Mucosa of rectum (tissue), 2 donors: ENCODE measurements around the gene NAT8L.
"Not testable (repeated sequence)": the region's sequence is repeated elsewhere in the genome, so short reads cannot be mapped to it uniquely, and the experiment has no call there.

Experiments used
- H3K27ac ChIP-seq, 2 donors: one replicate each; pipeline ENCODE4 v1.7.0; 2013; ENCODE audit warnings: inconsistent platforms in 2 of 2, low read depth in 2 of 2, low read length in 2 of 2
- H3K27me3 ChIP-seq, 2 donors: one replicate each; pipeline ENCODE4 v1.7.0; 2013; ENCODE audit warnings: low read length in 2 of 2; ENCODE audit not compliant: control insufficient read depth in 2 of 2, insufficient read depth in 2 of 2
- H3K36me3 ChIP-seq, 2 donors: one replicate each; pipeline ENCODE4 v1.7.0; 2013; ENCODE audit warnings: low read length in 2 of 2; ENCODE audit not compliant: control insufficient read depth in 2 of 2, insufficient read depth in 2 of 2
- H3K4me1 ChIP-seq, 2 donors: one replicate each; pipeline ENCODE4 v1.7.0; 2013; ENCODE audit warnings: low read length in 2 of 2, mild to moderate bottlenecking in 1 of 2; ENCODE audit not compliant: control insufficient read depth in 2 of 2, insufficient read depth in 2 of 2
- H3K4me3 ChIP-seq, 2 donors: one replicate each; pipeline ENCODE4 v1.7.0; 2013; ENCODE audit warnings: low read length in 2 of 2
- H3K9ac ChIP-seq, 2 donors: one replicate each; pipeline ENCODE4 v1.7.0; 2013; ENCODE audit warnings: low read length in 2 of 2, low read depth in 1 of 2, mild to moderate bottlenecking in 1 of 2
- H3K9me3 ChIP-seq, 2 donors: one replicate each; pipeline ENCODE4 v1.7.0; 2013; ENCODE audit warnings: low read length in 2 of 2; ENCODE audit not compliant: control insufficient read depth in 2 of 2
- donor health status: healthy.
- donor health status: Normal muscosa, but diverticular disease.

Gene NAT8L

GRCh38 chr4:2059046-2059725 is at the start of gene NAT8L:
Gene NAT8L, plus strand, starts transcription at chr4:2059327. Its CDS starts 185 bp downstream, at chr4:2059512.
- Histone ChIP-seq H3K27me3 (peaks cover 14 to 37% of the 10 kb centered on the region in 2 donors), H3K27ac (no peak within 1 kb of the TSS), H3K36me3 (no peaks in the 10 kb centered on the region), H3K4me3 (no peak within 1 kb of the TSS), H3K9ac (no peak within 1 kb of the TSS), H3K4me1 (no peaks in the 10 kb centered on the region), H3K9me3 (no peaks in the 10 kb centered on the region)

- Histone ChIP-seq H3K27me3 (no peaks in the 10 kb centered on the region), H3K36me3 (peaks cover 0 to 9% of the 10 kb centered on the region in 2 donors), H3K4me3 (peak overlapping the region; percentile 96 to 100), H3K9me3 (no peaks in the 10 kb centered on the region), H3K4me1 (peaks cover 3 to 12% of the 10 kb centered on the region in 2 donors), H3K9ac (peak overlapping the region; percentile 93 to 98), H3K27ac (peak overlapping the region; percentile 98)
Observed at GRCh38 chr4:2009651-2010233, 49.4 kb upstream of the NAT8L start.

- no peaks in the 10 kb centered on the region for H3K27me3 ChIP-seq
- H3K4me1 ChIP-seq: peaks cover 3 to 12% of the 10 kb centered on the region in 2 donors
- H3K9me3 ChIP-seq: no peaks in the 10 kb centered on the region
- H3K27ac ChIP-seq: no peak overlapping the region
- H3K9ac ChIP-seq: no peak overlapping the region
- no peak overlapping the region for H3K4me3 ChIP-seq
- no peaks in the 10 kb centered on the region for H3K36me3 ChIP-seq
Observed at GRCh38 chr4:2011583-2011982, 47.5 kb upstream of the NAT8L start.

GRCh38 chr4:2015008-2015407 is 44.1 kb upstream of the NAT8L start:
- no peaks in the 10 kb centered on the region for H3K27me3 ChIP-seq
- no peak overlapping the region for H3K27ac ChIP-seq
- no peaks in the 10 kb centered on the region for H3K9me3 ChIP-seq
- no peak overlapping the region for H3K4me3 ChIP-seq
- H3K36me3 ChIP-seq: no peaks in the 10 kb centered on the region
- peaks cover 0 to 3% of the 10 kb centered on the region in 2 donors for H3K4me1 ChIP-seq
- no peak overlapping the region for H3K9ac ChIP-seq

- not testable (repeated sequence) for H3K9me3 ChIP-seq, H3K9ac ChIP-seq, H3K27me3 ChIP-seq, H3K4me1 ChIP-seq, H3K27ac ChIP-seq, H3K4me3 ChIP-seq, H3K36me3 ChIP-seq
Observed at GRCh38 chr4:2021358-2022018, 37.6 kb upstream of the NAT8L start.

- Histone ChIP-seq H3K36me3 (no peaks in the 10 kb centered on the region), H3K4me3 (no peak overlapping the region), H3K27ac (no peak overlapping the region), H3K27me3 (peaks cover 0 to 3% of the 10 kb centered on the region in 2 donors), H3K9ac (no peak overlapping the region), H3K4me1 (no peaks in the 10 kb centered on the region), H3K9me3 (no peaks in the 10 kb centered on the region)
Observed at GRCh38 chr4:2024683-2025082, 34.4 kb upstream of the NAT8L start.

GRCh38 chr4:2025817-2026216 is 33.3 kb upstream of the NAT8L start:
- Histone ChIP-seq H3K27ac (no peak overlapping the region), H3K4me1 (no peaks in the 10 kb centered on the region), H3K27me3 (peaks cover 0 to 3% of the 10 kb centered on the region in 2 donors), H3K9ac (no peak overlapping the region), H3K9me3 (no peaks in the 10 kb centered on the region), H3K36me3 (no peaks in the 10 kb centered on the region), H3K4me3 (no peak overlapping the region)

- not testable (repeated sequence) for H3K9ac ChIP-seq, H3K27ac ChIP-seq, H3K27me3 ChIP-seq, H3K36me3 ChIP-seq, H3K4me1 ChIP-seq, H3K9me3 ChIP-seq, H3K4me3 ChIP-seq
Observed at GRCh38 chr4:2027120-2027519, 32.0 kb upstream of the NAT8L start.

GRCh38 chr4:2031161-2031560 is 28.0 kb upstream of the NAT8L start:
- not testable (repeated sequence) for H3K27ac ChIP-seq, H3K9ac ChIP-seq, H3K4me1 ChIP-seq, H3K36me3 ChIP-seq, H3K9me3 ChIP-seq, H3K4me3 ChIP-seq, H3K27me3 ChIP-seq

GRCh38 chr4:2036327-2036726 is 22.8 kb upstream of the NAT8L start:
- peak overlapping the region; percentile 83 to 85 for H3K4me3 ChIP-seq
- H3K9me3 ChIP-seq: no peaks in the 10 kb centered on the region
- H3K4me1 ChIP-seq: peaks cover 10 to 14% of the 10 kb centered on the region in 2 donors
- no peaks in the 10 kb centered on the region for H3K36me3 ChIP-seq
- H3K27me3 ChIP-seq: peaks cover 0 to 3% of the 10 kb centered on the region in 2 donors
- peak overlapping the region; percentile 92 to 93 for H3K27ac ChIP-seq
- H3K9ac ChIP-seq: peak overlapping the region; percentile 63 to 64
